HG03097 (cell line): ENCODE data around the gene DISP2.

Experiments used
- ATAC-seq: cut with Tn5 transposase; IDR thresholded peaks from one replicate; pipeline ENCODE4 v1.9.1; 2021; ENCODE audit not compliant: unreplicated experiment, low FRiP score

The DISP2 gene

GRCh38 chr15:40386480-40386879, 28.5 kb downstream of the DISP2 start:
- no peak for ATAC-seq

GRCh38 chr15:40388941-40389823, 31.2 kb downstream of the DISP2 start:
- ATAC-seq: no peak

GRCh38 chr15:40389824-40390595, 32.0 kb downstream of the DISP2 start:
- no peak for ATAC-seq

GRCh38 chr15:40392986-40393948, 35.2 kb downstream of the DISP2 start:
- ATAC-seq: no peak

- ATAC-seq: no peak
These were observed 39.8 kb downstream of the DISP2 start for GRCh38 chr15:40397688-40398412.

- ATAC-seq: peak; percentile 62
These were observed 40.4 kb downstream of the DISP2 start for GRCh38 chr15:40398413-40398873.

- no peak for ATAC-seq
These were observed 41.4 kb downstream of the DISP2 start for GRCh38 chr15:40399370-40399769.

GRCh38 chr15:40405501-40406381, 47.7 kb downstream of the DISP2 start, which contains the start of gene IVD:
Gene IVD, plus strand, starts transcription at chr15:40405795. Its CDS starts 33 bp downstream, at chr15:40405828.
- peak; percentile 84 for ATAC-seq

GRCh38 chr15:40407330-40407990, 49.4 kb downstream of the DISP2 start:
- ATAC-seq: no peak

- ATAC-seq: no peak
These were observed 51.3 kb downstream of the DISP2 start for GRCh38 chr15:40409366-40409765.

GRCh38 chr15:40410476-40410875, 52.5 kb downstream of the DISP2 start:
- no peak for ATAC-seq

- ATAC-seq: no peak
These were observed 54.2 kb downstream of the DISP2 start for GRCh38 chr15:40412095-40412759.

GRCh38 chr15:40413036-40413435, 55.0 kb downstream of the DISP2 start:
- ATAC-seq: no peak

- no peak for ATAC-seq
These were observed 56.8 kb downstream of the DISP2 start for GRCh38 chr15:40414816-40415215.

- ATAC-seq: no peak
These were observed 57.2 kb downstream of the DISP2 start for GRCh38 chr15:40415226-40415625.

- ATAC-seq: no peak
These were observed 58.0 kb downstream of the DISP2 start for GRCh38 chr15:40416056-40416455.

GRCh38 chr15:40418126-40418525, 60.1 kb downstream of the DISP2 start:
- no peak for ATAC-seq
